IPS-20b (cell line): ENCODE results near the gene SCP2.

ENCODE experiments used
- H3K27ac ChIP-seq: one replicate; pipeline ENCODE4 v1.5.1; 2013; ENCODE audit warnings: low read length
- H3K27me3 ChIP-seq: 2 replicates; pipeline ENCODE4 v1.6.1; 2013; ENCODE audit warnings: mild to moderate bottlenecking, low read length, inconsistent platforms; ENCODE audit not compliant: insufficient read depth
- H3K36me3 ChIP-seq: 2 replicates; pipeline ENCODE4 v1.6.1; 2013; ENCODE audit warnings: low read depth, mild to moderate bottlenecking, inconsistent platforms, low read length, moderate library complexity; ENCODE audit not compliant: insufficient read depth
- H3K4me1 ChIP-seq: 2 replicates; pipeline ENCODE4 v1.6.1; 2013; ENCODE audit warnings: mild to moderate bottlenecking, control low read depth, inconsistent platforms, low read length, moderate library complexity; ENCODE audit not compliant: insufficient read depth
- H3K4me3 ChIP-seq: 2 replicates; pipeline ENCODE4 v1.5.1; 2013; ENCODE audit warnings: mild to moderate bottlenecking, low read length, inconsistent platforms
- H3K9ac ChIP-seq: 2 replicates; pipeline ENCODE4 v1.6.1; 2013; ENCODE audit warnings: low read depth, mild to moderate bottlenecking, inconsistent platforms, low read length, moderate library complexity
- H3K9me3 ChIP-seq: 2 replicates; pipeline ENCODE4 v1.6.1; 2013; ENCODE audit warnings: mild to moderate bottlenecking, low read depth, low read length, inconsistent platforms; ENCODE audit not compliant: insufficient read depth

Gene SCP2, protein sequence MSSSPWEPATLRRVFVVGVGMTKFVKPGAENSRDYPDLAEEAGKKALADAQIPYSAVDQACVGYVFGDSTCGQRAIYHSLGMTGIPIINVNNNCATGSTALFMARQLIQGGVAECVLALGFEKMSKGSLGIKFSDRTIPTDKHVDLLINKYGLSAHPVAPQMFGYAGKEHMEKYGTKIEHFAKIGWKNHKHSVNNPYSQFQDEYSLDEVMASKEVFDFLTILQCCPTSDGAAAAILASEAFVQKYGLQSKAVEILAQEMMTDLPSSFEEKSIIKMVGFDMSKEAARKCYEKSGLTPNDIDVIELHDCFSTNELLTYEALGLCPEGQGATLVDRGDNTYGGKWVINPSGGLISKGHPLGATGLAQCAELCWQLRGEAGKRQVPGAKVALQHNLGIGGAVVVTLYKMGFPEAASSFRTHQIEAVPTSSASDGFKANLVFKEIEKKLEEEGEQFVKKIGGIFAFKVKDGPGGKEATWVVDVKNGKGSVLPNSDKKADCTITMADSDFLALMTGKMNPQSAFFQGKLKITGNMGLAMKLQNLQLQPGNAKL

DNA sequence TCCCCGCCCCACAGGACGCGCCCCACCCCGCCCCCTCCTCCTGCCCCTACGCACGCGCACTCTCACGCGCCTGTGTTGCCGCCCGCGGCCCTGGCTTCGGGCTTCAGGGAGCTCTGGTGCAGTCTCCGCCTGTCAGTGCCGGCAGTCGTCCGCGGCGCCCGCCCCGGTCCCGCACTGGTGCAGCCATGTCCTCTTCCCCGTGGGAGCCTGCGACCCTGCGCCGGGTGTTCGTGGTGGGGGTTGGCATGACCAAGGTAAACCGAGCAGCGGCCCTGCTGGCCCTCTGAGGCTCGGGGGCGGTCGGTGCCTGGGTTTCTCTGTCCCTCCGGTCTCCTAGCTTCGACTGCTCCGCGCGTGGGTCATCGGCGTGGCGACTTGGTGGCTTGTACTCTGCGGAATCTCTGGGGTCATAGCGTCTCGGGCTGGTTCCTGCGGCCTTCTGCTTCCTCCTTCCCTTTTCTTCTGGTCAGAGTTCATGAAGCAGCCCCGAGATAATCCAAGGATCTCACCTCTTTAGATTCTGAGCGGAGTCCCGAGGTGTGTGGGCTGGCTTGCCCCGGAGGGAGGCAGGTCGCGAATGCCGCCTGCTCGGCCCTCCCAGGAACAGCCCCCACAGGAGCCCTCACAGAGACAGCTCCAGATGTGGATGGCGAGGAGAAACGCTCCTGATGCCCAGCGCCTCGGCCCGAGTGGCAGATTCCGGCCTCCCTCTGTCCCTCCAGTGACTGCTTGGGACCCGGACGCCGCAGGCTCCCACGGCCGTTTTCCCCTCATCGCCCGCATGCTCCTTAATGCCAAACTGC lies at the start of gene SCP2:
Gene SCP2 (plus strand): TSS at position 65 of the 803 bp plus-strand sequence. CDS start 121 bp downstream, at position 186.
- peak within 1 kb of the TSS; percentile 40; the same call in 1 of the 2 replicates for H3K9ac ChIP-seq

DNA sequence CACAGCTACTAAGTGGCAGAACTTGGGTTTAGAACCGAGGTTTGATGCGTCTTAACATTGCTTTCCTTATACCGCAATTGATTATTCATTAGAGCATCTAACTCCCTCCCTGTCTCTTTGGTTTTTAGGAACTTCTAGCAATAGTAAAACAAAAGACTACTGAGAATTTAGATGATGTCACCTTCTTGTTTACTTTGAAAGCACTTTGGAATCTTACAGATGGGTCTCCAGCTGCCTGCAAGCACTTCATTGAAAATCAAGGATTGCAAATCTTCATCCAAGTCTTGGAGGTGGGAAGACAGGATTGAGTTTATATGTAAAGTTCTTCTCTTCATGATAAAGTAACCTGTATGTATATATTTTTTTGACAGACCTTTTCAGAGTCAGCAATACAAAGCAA lies 49.5 kb upstream of the SCP2 start:
- Histone ChIP-seq H3K9me3 (no peaks in the 10 kb centered on the region), H3K4me3 (no peak overlapping the region), H3K36me3 (peaks cover 6% of the 10 kb centered on the region; the same call in 1 of the 2 replicates), H3K4me1 (peaks cover 25% of the 10 kb centered on the region; the same call in 1 of the 2 replicates), H3K9ac (no peak overlapping the region), H3K27me3 (no peaks in the 10 kb centered on the region), H3K27ac (no peak overlapping the region)

More for the DNA sequence above, at the start of gene SCP2:
- Histone ChIP-seq H3K27me3 (peaks cover 66% of the 10 kb centered on the region), H3K36me3 (no peaks in the 10 kb centered on the region), H3K4me3 (peak within 1 kb of the TSS; percentile 79), H3K4me1 (no peaks in the 10 kb centered on the region), H3K9me3 (no peaks in the 10 kb centered on the region), H3K27ac (no peak within 1 kb of the TSS)

DNA sequence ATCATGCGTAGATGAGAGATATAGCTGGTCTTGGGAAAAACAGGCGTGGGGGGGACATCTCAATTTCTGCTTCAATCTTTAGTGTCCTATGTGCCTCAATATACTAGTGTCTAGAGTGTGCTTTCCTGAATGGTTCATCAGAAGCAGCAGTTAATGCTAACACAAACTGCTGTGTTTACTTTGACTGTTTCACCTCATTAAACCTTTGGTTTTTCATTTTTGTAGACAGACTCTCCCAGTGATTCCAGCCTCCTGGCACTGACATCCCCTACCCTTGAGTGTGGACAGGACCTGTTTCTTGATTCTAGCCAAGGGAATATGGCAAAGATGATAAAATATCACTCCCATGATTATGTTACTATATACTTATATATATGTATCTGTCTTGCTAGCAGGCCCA lies 46.9 kb upstream of the SCP2 start:
- Histone ChIP-seq H3K4me1 (peaks cover 22% of the 10 kb centered on the region; the same call in 1 of the 2 replicates), H3K36me3 (peaks cover 6% of the 10 kb centered on the region; the same call in 1 of the 2 replicates), H3K4me3 (no peak overlapping the region), H3K27ac (no peak overlapping the region), H3K9me3 (no peaks in the 10 kb centered on the region), H3K9ac (no peak overlapping the region), H3K27me3 (no peaks in the 10 kb centered on the region)

- no peaks in the 10 kb centered on the region for H3K9me3 ChIP-seq
- no peak overlapping the region for H3K4me3 ChIP-seq
- no peaks in the 10 kb centered on the region for H3K4me1 ChIP-seq
- H3K9ac ChIP-seq: no peak overlapping the region
- no peak overlapping the region for H3K27ac ChIP-seq
- H3K27me3 ChIP-seq: no peaks in the 10 kb centered on the region
- no peaks in the 10 kb centered on the region; the same call in 1 of the 2 replicates for H3K36me3 ChIP-seq
Measured at GRCh38 chr1:52887483-52887882, 39.6 kb upstream of the SCP2 start.

GRCh38 chr1:52892424-52893215 lies 34.5 kb upstream of the SCP2 start:
- H3K36me3 ChIP-seq: no peaks in the 10 kb centered on the region; the same call in 1 of the 2 replicates
- H3K4me1 ChIP-seq: no peaks in the 10 kb centered on the region
- no peaks in the 10 kb centered on the region for H3K27me3 ChIP-seq
- H3K9ac ChIP-seq: no peak overlapping the region
- no peak overlapping the region for H3K27ac ChIP-seq
- H3K9me3 ChIP-seq: no peaks in the 10 kb centered on the region
- no peak overlapping the region for H3K4me3 ChIP-seq

GRCh38 chr1:52899445-52899894 lies 27.6 kb upstream of the SCP2 start:
- Histone ChIP-seq H3K9ac (no peak overlapping the region), H3K27me3 (no peaks in the 10 kb centered on the region), H3K27ac (peak overlapping the region; percentile 36), H3K9me3 (no peaks in the 10 kb centered on the region), H3K4me3 (no peak overlapping the region), H3K36me3 (no peaks in the 10 kb centered on the region; the same call in 1 of the 2 replicates), H3K4me1 (peaks cover 16% of the 10 kb centered on the region; the same call in 1 of the 2 replicates)

DNA sequence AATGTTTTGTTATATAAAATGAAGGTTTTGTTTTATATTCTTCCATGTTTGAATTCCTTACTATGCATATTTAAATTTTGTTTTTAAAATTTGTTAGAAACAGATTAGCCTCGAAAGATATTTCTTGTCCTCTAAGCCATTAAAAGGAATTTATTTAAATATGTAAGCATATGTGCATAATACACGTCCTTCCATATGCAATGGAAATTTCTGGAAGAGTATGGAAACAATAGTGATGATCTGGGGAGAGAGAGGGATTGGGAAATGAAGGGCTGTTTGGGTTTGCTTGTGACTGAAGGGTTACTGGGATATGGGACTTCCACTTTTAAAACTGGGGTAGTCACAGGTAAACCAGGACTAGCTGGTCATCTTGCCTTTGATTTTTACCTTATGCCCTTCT lies 26.7 kb upstream of the SCP2 start:
- no peak overlapping the region for H3K4me3 ChIP-seq
- H3K9ac ChIP-seq: no peak overlapping the region
- H3K9me3 ChIP-seq: no peaks in the 10 kb centered on the region
- H3K36me3 ChIP-seq: no peaks in the 10 kb centered on the region; the same call in 1 of the 2 replicates
- H3K27me3 ChIP-seq: no peaks in the 10 kb centered on the region
- H3K27ac ChIP-seq: no peak overlapping the region
- peaks cover 16% of the 10 kb centered on the region; the same call in 1 of the 2 replicates for H3K4me1 ChIP-seq

GRCh38 chr1:52901384-52901783 lies 25.7 kb upstream of the SCP2 start:
- H3K9ac ChIP-seq: no peak overlapping the region
- no peaks in the 10 kb centered on the region for H3K27me3 ChIP-seq
- H3K9me3 ChIP-seq: no peaks in the 10 kb centered on the region
- no peak overlapping the region for H3K4me3 ChIP-seq
- peaks cover 16% of the 10 kb centered on the region; the same call in 1 of the 2 replicates for H3K4me1 ChIP-seq
- H3K36me3 ChIP-seq: no peaks in the 10 kb centered on the region
- no peak overlapping the region for H3K27ac ChIP-seq

DNA sequence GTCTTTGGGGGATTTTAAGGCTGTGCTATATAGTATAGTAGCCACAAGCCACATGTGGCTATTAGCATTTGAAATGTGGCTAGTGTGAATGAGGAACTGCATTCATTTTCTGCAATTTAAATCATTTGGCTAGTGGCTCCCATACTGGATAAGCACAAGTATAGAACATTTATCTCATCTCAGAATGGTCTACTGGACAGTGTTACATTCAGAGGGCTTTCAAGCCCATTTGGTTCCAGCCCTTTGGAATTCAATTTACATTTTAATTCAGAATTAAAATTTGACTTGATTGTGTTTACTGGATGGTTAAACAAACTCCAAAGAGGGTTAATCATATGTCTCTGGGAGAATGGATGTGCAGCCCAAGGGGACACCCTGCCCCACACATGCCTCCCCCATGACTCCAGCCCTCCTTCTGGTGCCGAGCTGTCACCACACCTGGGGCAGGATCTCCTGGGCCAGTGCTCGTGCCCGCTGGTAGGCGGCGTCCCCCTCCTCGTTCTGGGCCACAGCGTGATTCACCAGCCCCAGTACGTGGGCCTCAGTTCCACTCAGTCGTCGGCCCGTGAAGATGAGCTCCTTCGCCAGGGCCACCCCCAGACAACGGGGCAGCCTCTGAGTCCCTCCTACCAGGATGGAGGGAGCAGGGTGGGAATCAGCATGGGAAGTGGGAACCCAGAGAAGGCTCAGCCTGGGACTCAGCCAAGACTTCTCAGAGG lies 22.7 kb upstream of the SCP2 start:
- Histone ChIP-seq H3K4me1 (peaks cover 14% of the 10 kb centered on the region; the same call in 1 of the 2 replicates), H3K36me3 (no peaks in the 10 kb centered on the region), H3K9ac (no peak overlapping the region), H3K27ac (no peak overlapping the region), H3K4me3 (no peak overlapping the region), H3K27me3 (no peaks in the 10 kb centered on the region), H3K9me3 (no peaks in the 10 kb centered on the region)

DNA sequence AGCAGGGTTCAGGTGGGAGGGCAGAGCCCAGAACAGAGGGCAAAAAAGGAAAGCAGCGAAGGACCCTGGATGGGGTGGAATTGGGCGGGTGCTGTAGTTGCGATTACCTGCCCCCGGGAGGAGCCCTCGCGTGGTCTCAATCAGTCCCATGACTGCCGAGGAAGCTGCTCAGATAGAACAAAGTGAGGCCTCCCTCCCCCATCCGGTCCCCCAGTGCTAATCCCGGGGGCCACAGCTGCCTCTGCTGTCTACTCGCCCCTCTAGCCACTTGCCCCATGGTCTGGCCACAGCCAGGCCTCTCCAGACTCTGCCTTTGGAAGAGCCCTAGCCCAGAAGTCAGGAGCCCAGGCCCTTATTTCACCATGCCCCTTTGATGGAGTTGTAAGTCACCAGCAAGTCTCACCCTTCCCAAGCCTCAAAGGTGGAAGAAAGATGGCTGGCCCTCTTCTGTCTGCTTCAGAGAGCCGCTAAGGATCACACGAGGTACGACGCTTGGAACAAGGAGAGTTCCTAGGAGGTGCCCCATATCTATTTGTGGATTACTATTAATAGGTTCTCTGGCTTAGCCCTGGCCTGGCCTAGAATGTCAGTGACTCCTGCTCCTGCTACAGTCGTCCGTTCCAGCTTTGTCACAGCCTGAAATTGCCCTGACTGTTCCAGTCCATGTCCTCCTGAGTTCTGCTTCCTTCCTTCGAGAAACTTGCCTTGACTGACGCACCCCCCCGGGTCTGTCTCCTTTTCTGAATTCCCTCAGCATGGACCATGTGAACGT lies 22.0 kb upstream of the SCP2 start:
- no peaks in the 10 kb centered on the region for H3K9me3 ChIP-seq
- no peak overlapping the region for H3K9ac ChIP-seq
- H3K27ac ChIP-seq: no peak overlapping the region
- H3K36me3 ChIP-seq: no peaks in the 10 kb centered on the region
- peaks cover 7% of the 10 kb centered on the region; the same call in 1 of the 2 replicates for H3K4me1 ChIP-seq
- no peaks in the 10 kb centered on the region for H3K27me3 ChIP-seq
- H3K4me3 ChIP-seq: no peak overlapping the region
